GM23338 (cell line): ENCODE measurements around the gene NF1. TPM values are rescaled to one million over a fixed set of nuclear protein-coding genes. Genes with fewer than 3 reads are reported as not detected.
"Not testable (repeated sequence)": the region's sequence is repeated elsewhere in the genome, so short reads cannot be mapped to it uniquely, and the experiment has no call there.

Experiments
- ATAC-seq: fragments of 200-7000 bp; cut with Tn5 transposase; 3 replicates; pipeline ENCODE4 v1.9.1; 2020
- DNase-seq: peaks from one replicate; pipeline ENCODE4 v3.0.0-alpha.2; 2015; ENCODE audit warnings: low spot score
- H2AFZ ChIP-seq: fragments of 200-600 bp; sonication (generic); 2 replicates; pipeline ENCODE4 v1.8.0; 2016; ENCODE audit warnings: antibody characterized with exemption, mild to moderate bottlenecking, moderate library complexity
- H3F3A ChIP-seq: fragments of 200-600 bp; sonication (generic); replicated peaks from 2 replicates; pipeline ENCODE4 v1.8.0; 2017; ENCODE audit warnings: antibody characterized with exemption, mixed run types, low read depth
- H3K27ac ChIP-seq: fragments of 200-600 bp; sonication (generic); 2 replicates; pipeline ENCODE4 v1.6.1; 2016; ENCODE audit warnings: low read depth
- H3K27me3 ChIP-seq: fragments of 200-600 bp; sonication (generic); 2 replicates; pipeline ENCODE4 v1.8.0; 2016; ENCODE audit warnings: mild to moderate bottlenecking, mixed run types, moderate library complexity; ENCODE audit not compliant: insufficient read depth
- H3K36me3 ChIP-seq: fragments of 200-600 bp; sonication (generic); 2 replicates; pipeline ENCODE4 v1.8.0; 2016; ENCODE audit warnings: mild to moderate bottlenecking; ENCODE audit not compliant: insufficient read depth
- H3K4me1 ChIP-seq: fragments of 200-600 bp; sonication (generic); 2 replicates; pipeline ENCODE4 v1.8.0; 2016; ENCODE audit warnings: mild to moderate bottlenecking, moderate library complexity; ENCODE audit not compliant: insufficient read depth
- H3K4me2 ChIP-seq: fragments of 200-600 bp; sonication (generic); 2 replicates; pipeline ENCODE4 v1.7.1; 2017; ENCODE audit warnings: mixed run types
- H3K4me3 ChIP-seq: fragments of 200-600 bp; sonication (generic); 2 replicates; pipeline ENCODE4 v1.6.1; 2016; ENCODE audit warnings: mixed run types
- H3K79me2 ChIP-seq: fragments of 200-600 bp; sonication (generic); replicated peaks from 2 replicates; pipeline ENCODE4 v1.8.0; 2017; ENCODE audit warnings: mild to moderate bottlenecking; ENCODE audit not compliant: insufficient read depth
- H3K9me2 ChIP-seq: fragments of 200-600 bp; sonication (generic); 2 replicates; pipeline ENCODE4 v1.8.0; 2017; ENCODE audit not compliant: insufficient read depth
- H4K20me1 ChIP-seq: fragments of 200-600 bp; sonication (generic); replicated peaks from 2 replicates; pipeline ENCODE4 v1.8.0; 2017; ENCODE audit warnings: mild to moderate bottlenecking; ENCODE audit not compliant: insufficient read depth
- H3K27ac Mint-ChIP-seq: 2 replicates; pipeline ENCODE4 v1.8.0; 2020; ENCODE audit warnings: inconsistent platforms, mild to moderate bottlenecking, moderate library complexity, mixed read lengths
- H3K27me3 Mint-ChIP-seq: 3 replicates; pipeline ENCODE4 v1.8.0; 2022; ENCODE audit warnings: low read depth, mild to moderate bottlenecking, moderate library complexity, mixed read lengths, inconsistent platforms; ENCODE audit not compliant: insufficient read depth, poor library complexity
- H3K36me3 Mint-ChIP-seq: 3 replicates; pipeline ENCODE4 v1.8.0; 2021; ENCODE audit warnings: low read depth, mild to moderate bottlenecking, inconsistent platforms, moderate library complexity, mixed read lengths
- H3K4me1 Mint-ChIP-seq: 3 replicates; pipeline ENCODE4 v1.8.0; 2020; ENCODE audit warnings: mild to moderate bottlenecking, inconsistent platforms, mixed read lengths
- H3K4me3 Mint-ChIP-seq: 3 replicates; pipeline ENCODE4 v1.8.0; 2021; ENCODE audit warnings: moderate library complexity, mild to moderate bottlenecking, inconsistent platforms, mixed read lengths
- H3K9me3 Mint-ChIP-seq: 3 replicates; pipeline ENCODE4 v1.8.0; 2020; ENCODE audit warnings: moderate library complexity, mild to moderate bottlenecking, inconsistent platforms, mixed read lengths
- CREB1 ChIP-seq: fragments of 250-450 bp; sonication (Bioruptor Pico); IDR thresholded peaks from 2 replicates; pipeline ENCODE4 v1.5.0; 2020; ENCODE audit warnings: low read depth, mild to moderate bottlenecking, moderate library complexity
- POLR2AphosphoS5 ChIP-seq: IDR thresholded peaks from 2 replicates; pipeline ENCODE4 v1.6.1; 2016; ENCODE audit warnings: antibody characterized with exemption, low read depth
- long read RNA-seq: library from polyadenylated mRNA; unstranded; transcript quantifications from one replicate; pipeline ENCODE4 v2.0.0, GENCODE V29; 2020; ENCODE audit not compliant: unreplicated experiment
- polyA plus RNA-seq: library from polyadenylated mRNA; unstranded; fragments of >200 nt; fragmentation: Nextera tagmentation; extraction: Ambion mirVana; gene quantifications from 2 replicates; pipeline ENCODE4 v1.2.1, GENCODE V29; 2016
- total RNA-seq: library from RNA; depleted of rRNA; stranded (reverse); fragments of >200 nt; shearing (Covaris generic); gene quantifications from 2 replicates; pipeline ENCODE4 v1.2.3, GENCODE V29; 2014; rRNA removed
- TF ChIP-seq, protein P1 (sequence below): IDR thresholded peaks from 2 replicates; pipeline ENCODE4 v1.6.1; 2016; ENCODE audit warnings: antibody characterized with exemption

The NF1 gene, protein sequence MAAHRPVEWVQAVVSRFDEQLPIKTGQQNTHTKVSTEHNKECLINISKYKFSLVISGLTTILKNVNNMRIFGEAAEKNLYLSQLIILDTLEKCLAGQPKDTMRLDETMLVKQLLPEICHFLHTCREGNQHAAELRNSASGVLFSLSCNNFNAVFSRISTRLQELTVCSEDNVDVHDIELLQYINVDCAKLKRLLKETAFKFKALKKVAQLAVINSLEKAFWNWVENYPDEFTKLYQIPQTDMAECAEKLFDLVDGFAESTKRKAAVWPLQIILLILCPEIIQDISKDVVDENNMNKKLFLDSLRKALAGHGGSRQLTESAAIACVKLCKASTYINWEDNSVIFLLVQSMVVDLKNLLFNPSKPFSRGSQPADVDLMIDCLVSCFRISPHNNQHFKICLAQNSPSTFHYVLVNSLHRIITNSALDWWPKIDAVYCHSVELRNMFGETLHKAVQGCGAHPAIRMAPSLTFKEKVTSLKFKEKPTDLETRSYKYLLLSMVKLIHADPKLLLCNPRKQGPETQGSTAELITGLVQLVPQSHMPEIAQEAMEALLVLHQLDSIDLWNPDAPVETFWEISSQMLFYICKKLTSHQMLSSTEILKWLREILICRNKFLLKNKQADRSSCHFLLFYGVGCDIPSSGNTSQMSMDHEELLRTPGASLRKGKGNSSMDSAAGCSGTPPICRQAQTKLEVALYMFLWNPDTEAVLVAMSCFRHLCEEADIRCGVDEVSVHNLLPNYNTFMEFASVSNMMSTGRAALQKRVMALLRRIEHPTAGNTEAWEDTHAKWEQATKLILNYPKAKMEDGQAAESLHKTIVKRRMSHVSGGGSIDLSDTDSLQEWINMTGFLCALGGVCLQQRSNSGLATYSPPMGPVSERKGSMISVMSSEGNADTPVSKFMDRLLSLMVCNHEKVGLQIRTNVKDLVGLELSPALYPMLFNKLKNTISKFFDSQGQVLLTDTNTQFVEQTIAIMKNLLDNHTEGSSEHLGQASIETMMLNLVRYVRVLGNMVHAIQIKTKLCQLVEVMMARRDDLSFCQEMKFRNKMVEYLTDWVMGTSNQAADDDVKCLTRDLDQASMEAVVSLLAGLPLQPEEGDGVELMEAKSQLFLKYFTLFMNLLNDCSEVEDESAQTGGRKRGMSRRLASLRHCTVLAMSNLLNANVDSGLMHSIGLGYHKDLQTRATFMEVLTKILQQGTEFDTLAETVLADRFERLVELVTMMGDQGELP (N-terminal part only)
- 48.3 and 49.7 TPM in 2 replicates for total RNA-seq
- polyA plus RNA-seq, result 11.9 and 16.3 TPM in 2 replicates
- long read RNA-seq, partial matches to known transcripts, result 1 of 1 reads
- long read RNA-seq, other reads (novel, unspliced or antisense), result 0 of 1 reads

DNA sequence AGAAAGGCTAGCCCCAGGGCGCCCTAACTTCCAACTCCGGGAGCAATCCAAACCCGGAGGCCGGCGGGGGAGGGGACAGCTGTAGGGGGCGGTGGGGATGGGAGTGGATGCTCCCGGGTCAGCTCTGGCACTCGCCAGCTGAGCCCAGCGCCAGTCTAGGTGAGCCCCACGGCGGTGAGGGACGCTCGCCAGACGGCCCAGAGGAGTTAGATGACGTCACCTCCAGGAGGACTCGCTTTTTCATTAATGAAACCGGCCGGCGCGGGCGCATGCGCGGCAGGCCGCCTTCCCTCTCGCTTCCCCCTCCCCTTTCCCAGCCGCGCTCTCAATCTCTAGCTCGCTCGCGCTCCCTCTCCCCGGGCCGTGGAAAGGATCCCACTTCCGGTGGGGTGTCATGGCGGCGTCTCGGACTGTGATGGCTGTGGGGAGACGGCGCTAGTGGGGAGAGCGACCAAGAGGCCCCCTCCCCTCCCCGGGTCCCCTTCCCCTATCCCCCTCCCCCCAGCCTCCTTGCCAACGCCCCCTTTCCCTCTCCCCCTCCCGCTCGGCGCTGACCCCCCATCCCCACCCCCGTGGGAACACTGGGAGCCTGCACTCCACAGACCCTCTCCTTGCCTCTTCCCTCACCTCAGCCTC is at the start of gene NF1:
NF1 (plus strand) TSS at position 378 of the 636 bp plus-strand sequence. CDS start 333 bp downstream, outside the sequence.
- H3K36me3 ChIP-seq, result no peaks in the 10 kb centered on the region; the same call in 1 of the 2 replicates
- peak within 1 kb of the TSS; percentile 87 for H3K4me3 Mint-ChIP-seq
- H3K4me3 ChIP-seq, result peak within 1 kb of the TSS; percentile 62
- H4K20me1 ChIP-seq, result no peaks in the 10 kb centered on the region
- peaks cover 36% of the 10 kb centered on the region for H3K79me2 ChIP-seq
- ATAC-seq, result peak; percentile 87
- no peaks in the 10 kb centered on the region for H3K27me3 ChIP-seq
- no peaks in the 10 kb centered on the region for H3K9me2 ChIP-seq
- peak; percentile 98 for DNase-seq
- H3K27me3 Mint-ChIP-seq, result peaks cover 17% of the 10 kb centered on the region
- peaks cover 9% of the 10 kb centered on the region for H3K4me1 Mint-ChIP-seq
- H3K36me3 Mint-ChIP-seq, result peaks cover 7% of the 10 kb centered on the region; the same call in 1 of the 3 replicates
- H3K27ac ChIP-seq, result peak within 1 kb of the TSS; percentile 87
- H3K4me2 ChIP-seq, result peak within 1 kb of the TSS; percentile 81
- H3K27ac Mint-ChIP-seq, result peak within 1 kb of the TSS; percentile 91
- TF ChIP-seq CREB1 (CRISPR knock-in tag) (peak; percentile 93), POLR2AphosphoS5 (peak; percentile 79)
- TF ChIP-seq, protein P1, sequence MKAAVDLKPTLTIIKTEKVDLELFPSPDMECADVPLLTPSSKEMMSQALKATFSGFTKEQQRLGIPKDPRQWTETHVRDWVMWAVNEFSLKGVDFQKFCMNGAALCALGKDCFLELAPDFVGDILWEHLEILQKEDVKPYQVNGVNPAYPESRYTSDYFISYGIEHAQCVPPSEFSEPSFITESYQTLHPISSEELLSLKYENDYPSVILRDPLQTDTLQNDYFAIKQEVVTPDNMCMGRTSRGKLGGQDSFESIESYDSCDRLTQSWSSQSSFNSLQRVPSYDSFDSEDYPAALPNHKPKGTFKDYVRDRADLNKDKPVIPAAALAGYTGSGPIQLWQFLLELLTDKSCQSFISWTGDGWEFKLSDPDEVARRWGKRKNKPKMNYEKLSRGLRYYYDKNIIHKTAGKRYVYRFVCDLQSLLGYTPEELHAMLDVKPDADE, result no peak
- H3F3A ChIP-seq, result no peaks in the 10 kb centered on the region; the same call in 1 of the 2 replicates
- peaks cover 14% of the 10 kb centered on the region for H3K4me1 ChIP-seq
- H2AFZ ChIP-seq, result peak within 1 kb of the TSS; percentile 80; the same call in 1 of the 2 replicates
- H3K9me3 Mint-ChIP-seq, result no peaks in the 10 kb centered on the region

DNA sequence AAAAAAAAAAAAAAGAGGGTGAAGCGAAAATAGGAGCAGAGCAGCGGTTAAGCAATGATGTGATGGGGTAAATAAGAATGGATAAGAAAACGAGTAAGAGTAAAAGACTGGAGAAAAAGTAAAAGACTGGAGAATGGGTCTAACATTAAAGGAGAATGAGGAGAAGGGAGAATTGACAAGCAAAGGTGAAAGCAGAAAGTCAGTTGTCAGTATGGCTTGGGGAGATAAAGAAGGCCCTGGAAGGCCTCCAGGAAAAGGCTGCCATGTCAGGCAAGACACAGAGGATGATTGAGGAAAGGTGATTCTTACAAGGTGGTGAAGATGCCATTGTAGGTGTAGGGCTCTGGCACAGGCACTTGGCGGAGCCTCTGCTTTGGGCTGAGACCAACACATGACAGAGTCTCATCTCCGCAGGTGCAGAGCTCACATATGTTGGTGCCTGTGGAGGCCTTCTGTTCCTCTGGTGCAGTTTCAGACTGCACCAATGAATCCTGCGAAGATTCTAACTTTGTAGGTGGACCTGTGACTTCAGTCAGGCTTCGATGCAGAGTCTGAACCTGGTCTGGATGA is 47.8 kb upstream of the NF1 start:
- H3F3A ChIP-seq, H3K79me2 ChIP-seq, H2AFZ ChIP-seq, H3K4me3 Mint-ChIP-seq, H4K20me1 ChIP-seq, H3K4me2 ChIP-seq, H3K9me2 ChIP-seq, H3K4me1 Mint-ChIP-seq, H3K27ac Mint-ChIP-seq, H3K27ac ChIP-seq, DNase-seq, H3K4me1 ChIP-seq, ATAC-seq, H3K27me3 Mint-ChIP-seq, H3K36me3 Mint-ChIP-seq, H3K4me3 ChIP-seq, H3K27me3 ChIP-seq, H3K36me3 ChIP-seq: not testable (repeated sequence)
- H3K9me3 Mint-ChIP-seq, result peaks cover 18% of the 10 kb centered on the region; the same call in 2 of the 3 replicates
